Parathyroid adenoma (tissue), 2 donors: ENCODE measurements around the gene IGIP.

Experiments used
- H2AFZ ChIP-seq: fragments of 300-600 bp; sonication (generic); one replicate; pipeline ENCODE4 v1.7.0; 2017; ENCODE audit warnings: antibody characterized with exemption, mild to moderate bottlenecking
- H3K27ac ChIP-seq: fragments of 300-600 bp; sonication (generic); one replicate; pipeline ENCODE4 v1.7.0; 2017
- H3K27me3 ChIP-seq: fragments of 300-600 bp; sonication (generic); one replicate; pipeline ENCODE4 v1.7.0; 2017; ENCODE audit warnings: low read length; ENCODE audit not compliant: control insufficient read depth, insufficient read depth
- H3K36me3 ChIP-seq: fragments of 300-600 bp; sonication (generic); one replicate; pipeline ENCODE4 v1.7.0; 2017; ENCODE audit warnings: low read length; ENCODE audit not compliant: control insufficient read depth, insufficient read depth
- H3K4me1 ChIP-seq: fragments of 300-600 bp; sonication (generic); one replicate; pipeline ENCODE4 v1.7.0; 2017; ENCODE audit warnings: control low read depth
- H3K4me2 ChIP-seq: fragments of 300-600 bp; sonication (generic); one replicate; pipeline ENCODE4 v1.7.0; 2017; ENCODE audit warnings: low read length
- H3K4me3 ChIP-seq: fragments of 300-600 bp; sonication (generic); one replicate; pipeline ENCODE4 v1.7.0; 2017; ENCODE audit warnings: low read depth, low read length
- H3K79me2 ChIP-seq: fragments of 300-600 bp; sonication (generic); one replicate; pipeline ENCODE4 v1.7.0; 2017; ENCODE audit warnings: control low read depth
- H3K9ac ChIP-seq: fragments of 300-600 bp; sonication (generic); one replicate; pipeline ENCODE4 v1.7.0; 2017; ENCODE audit warnings: mild to moderate bottlenecking
- H3K9me3 ChIP-seq: fragments of 300-600 bp; sonication (generic); one replicate; pipeline ENCODE4 v1.7.0; 2017; ENCODE audit warnings: low read length; ENCODE audit not compliant: control insufficient read depth
- TF ChIP-seq, protein P1 (sequence below): fragments of 300-600 bp; sonication (generic); IDR thresholded peaks from one replicate; pipeline ENCODE4 v1.7.0; 2017; ENCODE audit warnings: antibody characterized with exemption, mild to moderate bottlenecking
- donor health status: primary hyperparathyroidism.

IGIP gene

DNA sequence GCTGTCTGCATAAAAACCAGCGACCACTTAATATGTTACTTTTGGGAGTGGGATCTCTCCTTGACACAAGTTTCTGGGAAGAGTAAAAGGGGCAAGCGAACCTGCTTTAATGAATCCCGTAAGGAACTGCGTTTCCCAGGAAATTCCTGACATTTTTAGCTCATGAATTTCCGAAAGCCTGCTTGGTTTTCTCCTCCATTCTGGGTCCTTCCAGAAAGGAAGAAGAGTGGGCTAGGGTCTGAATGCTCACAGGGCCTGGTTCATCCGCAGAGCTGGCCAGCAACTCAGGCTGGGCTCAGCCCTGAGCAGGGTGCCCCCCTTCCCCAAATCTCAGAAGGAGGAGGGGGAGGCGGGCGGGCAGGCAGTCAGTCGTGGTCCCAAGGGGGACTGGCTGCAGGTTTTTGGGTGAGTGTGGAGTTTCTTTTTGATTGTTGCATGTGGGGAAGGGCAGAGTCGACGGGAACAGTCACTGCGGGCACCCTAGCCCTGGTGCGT lies 13.0 kb upstream of the IGIP start:
- Histone ChIP-seq H3K79me2 (peaks cover 40% of the 10 kb centered on the region), H3K27me3 (no peaks in the 10 kb centered on the region), H3K4me1 (peaks cover 28% of the 10 kb centered on the region), H3K36me3 (no peaks in the 10 kb centered on the region), H3K4me2 (peak overlapping the region; percentile 76), H3K4me3 (peak overlapping the region; percentile 57), H3K9me3 (no peaks in the 10 kb centered on the region), H3K9ac (no peak overlapping the region), H3K27ac (peak overlapping the region; percentile 93), H2AFZ (no peak overlapping the region)
- TF ChIP-seq, protein P1, sequence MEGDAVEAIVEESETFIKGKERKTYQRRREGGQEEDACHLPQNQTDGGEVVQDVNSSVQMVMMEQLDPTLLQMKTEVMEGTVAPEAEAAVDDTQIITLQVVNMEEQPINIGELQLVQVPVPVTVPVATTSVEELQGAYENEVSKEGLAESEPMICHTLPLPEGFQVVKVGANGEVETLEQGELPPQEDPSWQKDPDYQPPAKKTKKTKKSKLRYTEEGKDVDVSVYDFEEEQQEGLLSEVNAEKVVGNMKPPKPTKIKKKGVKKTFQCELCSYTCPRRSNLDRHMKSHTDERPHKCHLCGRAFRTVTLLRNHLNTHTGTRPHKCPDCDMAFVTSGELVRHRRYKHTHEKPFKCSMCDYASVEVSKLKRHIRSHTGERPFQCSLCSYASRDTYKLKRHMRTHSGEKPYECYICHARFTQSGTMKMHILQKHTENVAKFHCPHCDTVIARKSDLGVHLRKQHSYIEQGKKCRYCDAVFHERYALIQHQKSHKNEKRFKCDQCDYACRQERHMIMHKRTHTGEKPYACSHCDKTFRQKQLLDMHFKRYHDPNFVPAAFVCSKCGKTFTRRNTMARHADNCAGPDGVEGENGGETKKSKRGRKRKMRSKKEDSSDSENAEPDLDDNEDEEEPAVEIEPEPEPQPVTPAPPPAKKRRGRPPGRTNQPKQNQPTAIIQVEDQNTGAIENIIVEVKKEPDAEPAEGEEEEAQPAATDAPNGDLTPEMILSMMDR = no peak

DNA sequence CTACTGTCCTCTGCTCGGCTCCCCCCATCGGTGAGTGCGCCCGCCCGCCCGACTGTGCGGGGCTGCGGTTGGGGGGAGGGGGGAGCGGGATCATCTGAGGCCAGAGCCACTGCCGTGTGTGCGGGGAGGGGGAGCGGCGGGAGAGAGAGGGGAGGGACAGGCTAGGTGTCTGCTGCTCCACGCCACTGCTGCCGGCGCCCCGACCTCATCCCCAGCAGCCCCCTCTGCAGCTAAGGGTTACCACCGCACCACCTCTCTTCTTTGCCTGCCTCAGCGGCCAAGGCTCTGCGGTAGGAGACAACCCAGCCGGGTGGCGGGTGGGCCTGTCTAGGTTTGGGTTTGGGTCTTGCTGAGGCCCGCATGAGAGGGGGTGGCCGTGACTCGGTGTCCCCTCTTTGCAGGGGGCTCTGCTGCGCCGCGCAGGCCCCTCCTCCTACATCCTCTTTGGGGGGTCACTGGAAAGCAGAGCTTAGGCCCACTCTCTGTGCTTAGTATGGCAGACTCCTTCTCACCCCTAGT lies 12.5 kb upstream of the IGIP start:
- no peaks in the 10 kb centered on the region for H3K36me3 ChIP-seq
- no peaks in the 10 kb centered on the region for H3K9me3 ChIP-seq
- TF ChIP-seq, protein P1 = no peak
- peak overlapping the region; percentile 83 for H2AFZ ChIP-seq
- peaks cover 33% of the 10 kb centered on the region for H3K4me1 ChIP-seq
- H3K27me3 ChIP-seq = no peaks in the 10 kb centered on the region
- peak overlapping the region; percentile 38 for H3K9ac ChIP-seq
- peak overlapping the region; percentile 57 for H3K4me3 ChIP-seq
- peak overlapping the region; percentile 93 for H3K27ac ChIP-seq
- H3K4me2 ChIP-seq = peak overlapping the region; percentile 76
- peaks cover 38% of the 10 kb centered on the region for H3K79me2 ChIP-seq

DNA sequence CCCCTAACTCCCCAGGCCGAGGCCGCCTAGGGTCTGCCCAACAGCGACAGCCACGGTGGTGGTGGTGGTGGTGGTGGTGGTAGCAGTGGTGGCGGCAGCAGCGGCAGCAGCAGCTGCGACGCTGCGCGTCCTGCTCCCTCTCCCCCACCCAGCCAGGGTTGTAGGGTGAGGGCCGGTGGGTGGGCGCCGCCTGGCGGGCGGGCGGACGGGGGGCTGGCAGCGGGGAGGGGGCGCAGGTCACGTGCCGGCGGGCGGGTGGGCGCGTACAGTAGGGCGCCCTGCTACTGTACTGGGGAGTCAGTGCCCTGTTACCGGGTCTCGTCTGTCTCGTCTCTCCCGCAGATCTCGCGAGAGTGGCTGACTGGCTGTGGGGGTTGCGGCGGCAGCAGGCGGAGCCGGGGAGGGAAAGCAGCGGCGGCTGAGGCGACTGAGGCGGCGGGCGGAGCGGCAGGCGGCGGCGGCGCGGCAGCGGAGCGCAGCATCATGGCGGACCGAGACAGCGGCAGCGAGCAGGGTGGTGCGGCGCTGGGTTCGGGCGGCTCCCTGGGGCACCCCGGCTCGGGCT lies 12.0 kb upstream of the IGIP start, which contains the start of gene PURA:
TSS of gene PURA (plus strand) at position 411 of the 565 bp plus-strand sequence. CDS start at position 484, 73 bp downstream.
- Histone ChIP-seq H3K4me3 (peak within 1 kb of the TSS; percentile 74), H3K79me2 (peaks cover 32% of the 10 kb centered on the region), H3K27ac (peak within 1 kb of the TSS; percentile 93), H2AFZ (peak within 1 kb of the TSS; percentile 85), H3K9ac (peak within 1 kb of the TSS; percentile 69), H3K36me3 (no peaks in the 10 kb centered on the region), H3K9me3 (no peaks in the 10 kb centered on the region), H3K4me2 (peak within 1 kb of the TSS; percentile 90), H3K27me3 (no peaks in the 10 kb centered on the region), H3K4me1 (peaks cover 36% of the 10 kb centered on the region)
- TF ChIP-seq, protein P1 = peak; percentile 15

DNA sequence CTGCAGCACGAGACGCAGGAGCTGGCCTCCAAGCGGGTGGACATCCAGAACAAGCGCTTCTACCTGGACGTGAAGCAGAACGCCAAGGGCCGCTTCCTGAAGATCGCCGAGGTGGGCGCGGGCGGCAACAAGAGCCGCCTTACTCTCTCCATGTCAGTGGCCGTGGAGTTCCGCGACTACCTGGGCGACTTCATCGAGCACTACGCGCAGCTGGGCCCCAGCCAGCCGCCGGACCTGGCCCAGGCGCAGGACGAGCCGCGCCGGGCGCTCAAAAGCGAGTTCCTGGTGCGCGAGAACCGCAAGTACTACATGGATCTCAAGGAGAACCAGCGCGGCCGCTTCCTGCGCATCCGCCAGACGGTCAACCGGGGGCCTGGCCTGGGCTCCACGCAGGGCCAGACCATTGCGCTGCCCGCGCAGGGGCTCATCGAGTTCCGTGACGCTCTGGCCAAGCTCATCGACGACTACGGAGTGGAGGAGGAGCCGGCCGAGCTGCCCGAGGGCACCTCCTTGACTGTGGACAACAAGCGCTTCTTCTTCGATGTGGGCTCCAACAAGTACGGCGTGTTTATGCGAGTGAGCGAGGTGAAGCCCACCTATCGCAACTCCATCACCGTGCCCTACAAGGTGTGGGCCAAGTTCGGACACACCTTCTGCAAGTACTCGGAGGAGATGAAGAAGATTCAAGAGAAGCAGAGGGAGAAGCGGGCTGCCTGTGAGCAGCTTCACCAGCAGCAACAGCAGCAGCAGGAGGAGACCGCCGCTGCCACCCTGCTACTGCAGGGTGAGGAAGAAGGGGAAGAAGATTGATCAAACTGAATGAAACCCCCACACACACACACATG lies 11.2 kb upstream of the IGIP start:
- Histone ChIP-seq H3K9me3 (no peaks in the 10 kb centered on the region), H3K4me2 (peak overlapping the region; percentile 90), H3K9ac (peak overlapping the region; percentile 69), H3K36me3 (no peaks in the 10 kb centered on the region), H3K4me3 (peak overlapping the region; percentile 74), H3K27me3 (no peaks in the 10 kb centered on the region), H3K4me1 (peaks cover 36% of the 10 kb centered on the region), H2AFZ (peak overlapping the region; percentile 85), H3K27ac (peak overlapping the region; percentile 93), H3K79me2 (peaks cover 28% of the 10 kb centered on the region)
- TF ChIP-seq, protein P1 = no peak
